Measurements from ENCODE around the gene PHACTR4.

PHACTR4 gene

GRCh38 chr1:28373450-28373849 lies 3.9 kb downstream of the PHACTR4 start (continued):
- TF ChIP-seq INSM2 (tag by site-specific recombination; IDR thresholded peaks at IDR 0.05) (peak; percentile 90), ZNF76 (tag by site-specific recombination; IDR thresholded peaks at IDR 0.05; ENCODE audit: borderline replicate concordance, low read depth) (0 out of 2 replicates have a peak, but pooled peaks have one; percentile 27), ZBTB7A (tag by site-specific recombination; IDR thresholded peaks at IDR 0.05; ENCODE audit: low read depth) (peak; percentile 14; the same call in 1 of the 2 replicates), ZNF558 (tag by site-specific recombination; IDR thresholded peaks at IDR 0.05) (peak; percentile 27; the same call in 1 of the 2 replicates), ZFHX2 (tag by site-specific recombination; conservative IDR thresholded peaks at IDR 0.05) (peak; percentile 25; the same call in 1 of the 2 replicates), ZNF324 (tag by site-specific recombination; IDR thresholded peaks at IDR 0.05) (peak; percentile 63), ZNF24 (tag by site-specific recombination; IDR thresholded peaks at IDR 0.05) (peak; percentile 86; the same call in 1 of the 2 replicates), FEZF1 (tag by site-specific recombination; IDR thresholded peaks at IDR 0.05) (peak; percentile 75), ZNF398 (tag by site-specific recombination; IDR thresholded peaks at IDR 0.05) (0 out of 2 replicates have a peak, but pooled peaks have one; percentile 29), PRDM10 (tag by site-specific recombination; IDR thresholded peaks at IDR 0.05) (peak; percentile 64; the same call in 1 of the 2 replicates), BCL11B (tag by site-specific recombination; IDR thresholded peaks at IDR 0.05; ENCODE audit: low read depth) (peak; percentile 84), KLF10 (tag by site-specific recombination; IDR thresholded peaks at IDR 0.05) (peak; percentile 80), ZNF501 (tag by site-specific recombination; IDR thresholded peaks at IDR 0.05) (peak; percentile 77; the same call in 1 of the 2 replicates), ATF2 (tag by site-specific recombination; IDR thresholded peaks at IDR 0.05; ENCODE audit: low read depth) (peak; percentile 33; the same call in 1 of the 2 replicates), ZNF366 (tag by site-specific recombination; conservative IDR thresholded peaks at IDR 0.05) (peak; percentile 72), ZNF362 (tag by site-specific recombination; IDR thresholded peaks at IDR 0.05) (0 out of 2 replicates have a peak, but pooled peaks have one; percentile 27), ZNF600 (tag by site-specific recombination; IDR thresholded peaks at IDR 0.05) (0 out of 2 replicates have a peak, but pooled peaks have one; percentile 57), KLF8 (tag by site-specific recombination; IDR thresholded peaks at IDR 0.05) (peak; percentile 86)

All from HEK293 (cell line).